T-cell (primary cell): ENCODE measurements around the gene ZWILCH. TPM values are rescaled to one million over a fixed set of nuclear protein-coding genes. Genes with fewer than 3 reads are reported as not detected.
"Not testable (repeated sequence)": the region's sequence is repeated elsewhere in the genome, so short reads cannot be mapped to it uniquely, and the experiment has no call there.

ENCODE experiments used
- ATAC-seq, 4 experiments: fragments of 200-7000 bp in 3 of 4; fragments of 150-1000 bp in 1 of 4; cut with Tn5 transposase; replicated peaks in 1 of 4; 1 replicate in 3 of 4; 2 replicates in 1 of 4; pipeline ENCODE4 v1.10.0; 2021; ENCODE audit warnings: moderate library complexity in 3 of 4, mild to moderate bottlenecking in 2 of 4, moderate number of reproducible peaks in 1 of 4
- CTCF ChIA-PET, 2 donors: fragments of 300-600 bp; sonication (Branson Sonifier 250); formaldehyde crosslinking; loops; one replicate each; lab custom pipeline; 2022; ENCODE audit warnings: antibody characterized with exemption in 2 of 2; lab: Charles Lee
- POLR2A ChIA-PET, 2 donors: fragments of 300-600 bp; sonication (Branson Sonifier 250); formaldehyde crosslinking; loops; one replicate each; lab custom pipeline; 2022; ENCODE audit warnings: antibody characterized with exemption in 2 of 2; lab: Charles Lee
- DNase-seq, 35 experiments: peaks; one replicate each; pipeline versions ENCODE4 v3.0.0 to v3.0.0-alpha.2; 2013 to 2023
- H3K27ac ChIP-seq: one replicate; pipeline ENCODE4 v1.5.1; 2013; ENCODE audit warnings: low read length
- H3K27me3 ChIP-seq, 2 experiments: replicated peaks in 1 of 2; 1 replicate in 1 of 2; 2 replicates in 1 of 2; pipeline versions ENCODE4 v1.6.1 to v1.7.0; 2013; ENCODE audit warnings: low read length in 1 of 2, mixed read lengths in 1 of 2; ENCODE audit not compliant: control insufficient read depth in 2 of 2, insufficient read depth in 2 of 2; ENCODE audit errors: extremely low read depth in 1 of 2
- H3K36me3 ChIP-seq, 2 donors: 1 replicate in 1 of 2; 2 replicates in 1 of 2; pipeline versions ENCODE4 v1.6.1 to v1.7.0; 2013; ENCODE audit warnings: low read length in 1 of 2; ENCODE audit not compliant: control insufficient read depth in 2 of 2, insufficient read depth in 1 of 2; ENCODE audit errors: extremely low read depth in 1 of 2
- H3K4me1 ChIP-seq, 2 experiments: 1 replicate in 1 of 2; 2 replicates in 1 of 2; pipeline versions ENCODE4 v1.6.1 to v1.7.0; 2013; ENCODE audit warnings: low read length in 2 of 2, mixed read lengths in 1 of 2; ENCODE audit not compliant: insufficient read depth in 2 of 2, control insufficient read depth in 1 of 2; ENCODE audit errors: extremely low read depth in 1 of 2
- H3K4me3 ChIP-seq, 2 donors: 1 replicate in 1 of 2; 2 replicates in 1 of 2; pipeline versions ENCODE4 v1.5.1 to v1.7.0; 2013; ENCODE audit warnings: mild to moderate bottlenecking in 2 of 2, low read length in 1 of 2, moderate library complexity in 1 of 2; ENCODE audit not compliant: control insufficient read depth in 1 of 2; ENCODE audit errors: extremely low read depth in 1 of 2
- H3K9me3 ChIP-seq: 2 replicates; pipeline ENCODE4 v1.7.0; 2013
- H3K27ac Mint-ChIP-seq, 2 donors: one replicate each; pipeline ENCODE4 v1.8.0; 2020 to 2021; ENCODE audit warnings: mild to moderate bottlenecking in 2 of 2, mixed read lengths in 2 of 2
- H3K27me3 Mint-ChIP-seq, 2 donors: one replicate each; pipeline ENCODE4 v1.8.0; 2021 to 2022; ENCODE audit warnings: mixed read lengths in 2 of 2
- H3K36me3 Mint-ChIP-seq: one replicate; pipeline ENCODE4 v1.8.0; 2021; ENCODE audit warnings: mixed read lengths
- H3K4me1 Mint-ChIP-seq, 3 donors: one replicate each; pipeline ENCODE4 v1.8.0; 2020 to 2022; ENCODE audit warnings: mixed read lengths in 3 of 3, mild to moderate bottlenecking in 1 of 3
- H3K4me3 Mint-ChIP-seq, 3 donors: one replicate each; pipeline ENCODE4 v1.8.0; 2020 to 2022; ENCODE audit warnings: mild to moderate bottlenecking in 3 of 3, mixed read lengths in 3 of 3, moderate library complexity in 3 of 3
- H3K9me3 Mint-ChIP-seq, 3 donors: one replicate each; pipeline ENCODE4 v1.8.0; 2020 to 2022; ENCODE audit warnings: mixed read lengths in 3 of 3
- WGBS: methylation state at CpG from one replicate; pipeline ENCODE4 v1.1.5; 2013; ENCODE audit warnings: missing lambda C conversion rate; ENCODE audit not compliant: insufficient coverage; 5-methylcytosine and 5-hydroxymethylcytosine counted together
- total RNA-seq, 35 experiments: library from RNA in 6 of 35; stranded (reverse) in 6 of 35; fragments of 120-200 nt in 1 of 35; gene quantifications; one replicate each; pipeline versions ENCODE4 v1.2.1 to v1.2.4 and lab custom pipeline; 2013 to 2026

ZWILCH gene
- total RNA-seq, 5 donors from 2014 or later (not counting 1 experiment from before 2014, with no cell fraction given) = 4.9 to 9.2 (median 6.2) TPM

- Mint-ChIP-seq H3K27me3 (peaks cover 8 to 24% of the 10 kb centered on the region in 2 donors), H3K36me3 (no peaks in the 10 kb centered on the region), H3K4me1 (peaks cover 0 to 4% (median 0%) of the 10 kb centered on the region in 3 donors), H3K9me3 (no peaks in the 10 kb centered on the region), H3K4me3 (no peak overlapping the region), H3K27ac (no peak overlapping the region)
- H3K4me1 ChIP-seq = no peaks in the 10 kb centered on the region
- no peak for ATAC-seq
- no peak overlapping the region for H3K4me3 ChIP-seq
- no peak for DNase-seq
- H3K27ac ChIP-seq = no peak overlapping the region
- H3K27me3 ChIP-seq = peaks cover 0 to 30% of the 10 kb centered on the region in 2 experiments
- ChIA-PET POLR2A (no interaction called here), CTCF (interaction anchor here in 1 of 2 donors (1.0 kb wide), 1 partner anchor 22 kb away, joined by 3 read pairs; the partner anchor contains the start of gene LCTL)
- H3K9me3 ChIP-seq = no peaks in the 10 kb centered on the region
- H3K36me3 ChIP-seq = no peaks in the 10 kb centered on the region
- 97% methylated on average over 4 of the region's 5 CpGs for WGBS
Observed at GRCh38 chr15:66587749-66588148, 82.6 kb downstream of the ZWILCH start.

- no peak overlapping the region for H3K27ac ChIP-seq
- no peaks in the 10 kb centered on the region for H3K36me3 ChIP-seq
- H3K27me3 ChIP-seq = peaks cover 0 to 30% of the 10 kb centered on the region in 2 experiments
- H3K27me3 Mint-ChIP-seq = peaks cover 8 to 26% of the 10 kb centered on the region in 2 donors
- no peaks in the 10 kb centered on the region for H3K9me3 ChIP-seq
- ATAC-seq = no peak
- no peak overlapping the region for H3K4me3 ChIP-seq
- no peaks in the 10 kb centered on the region for H3K36me3 Mint-ChIP-seq
- peaks cover 0 to 4% (median 0%) of the 10 kb centered on the region in 3 donors for H3K4me1 Mint-ChIP-seq
- POLR2A ChIA-PET = no interaction called here
- no peaks in the 10 kb centered on the region for H3K9me3 Mint-ChIP-seq
- 29% methylated on average over 1 of the region's 5 CpGs for WGBS
- CTCF ChIA-PET = interaction anchor here in 1 of 2 donors (1.0 kb wide), 1 partner anchor 23 kb away, joined by 3 read pairs; the partner anchor contains the start of gene LCTL
- H3K27ac Mint-ChIP-seq = no peak overlapping the region
- H3K4me1 ChIP-seq = no peaks in the 10 kb centered on the region
- DNase-seq = no peak
- no peak overlapping the region for H3K4me3 Mint-ChIP-seq
Observed at GRCh38 chr15:66588537-66588936, 83.4 kb downstream of the ZWILCH start.

- Mint-ChIP-seq H3K4me3 (no peak overlapping the region), H3K36me3 (no peaks in the 10 kb centered on the region), H3K27me3 (peaks cover 8 to 30% of the 10 kb centered on the region in 2 donors), H3K27ac (no peak overlapping the region), H3K9me3 (no peaks in the 10 kb centered on the region), H3K4me1 (peaks cover 0 to 4% (median 0%) of the 10 kb centered on the region in 3 donors)
- no peak overlapping the region for H3K27ac ChIP-seq
- peaks cover 0 to 30% of the 10 kb centered on the region in 2 experiments for H3K27me3 ChIP-seq
- ATAC-seq = no peak
- H3K9me3 ChIP-seq = no peaks in the 10 kb centered on the region
- no peak overlapping the region for H3K4me3 ChIP-seq
- POLR2A ChIA-PET = no interaction called here
- H3K4me1 ChIP-seq = no peaks in the 10 kb centered on the region
- DNase-seq = no peak
- WGBS = 71% methylated on average over 6 of the region's 8 CpGs
- CTCF ChIA-PET = interaction anchor here in 1 of 2 donors (1.0 kb wide), 1 partner anchor 23 kb away, joined by 3 read pairs; the partner anchor contains the start of gene LCTL
- H3K36me3 ChIP-seq = no peaks in the 10 kb centered on the region
Observed at GRCh38 chr15:66588971-66589370, 83.8 kb downstream of the ZWILCH start.

DNA sequence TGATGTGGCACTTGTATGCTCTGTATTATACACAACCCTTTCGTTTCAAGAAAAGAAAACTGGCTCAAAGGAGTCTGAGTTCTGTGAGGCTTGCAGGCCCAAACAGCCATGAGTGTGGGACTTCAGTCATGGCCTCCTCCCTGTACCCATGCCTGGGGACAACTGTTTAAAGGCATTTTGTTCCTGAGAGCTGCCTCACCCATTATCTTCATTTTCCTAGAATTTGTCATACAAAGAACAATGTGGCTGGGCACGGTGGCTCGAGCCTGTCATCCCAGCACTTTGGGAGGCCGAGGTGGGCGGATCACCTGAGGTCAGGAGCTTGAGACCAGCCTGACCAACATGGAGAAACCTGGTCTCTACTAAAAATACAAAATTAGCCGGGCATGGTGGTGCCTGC, 84.3 kb downstream of the ZWILCH start:
- H3K4me3 Mint-ChIP-seq, ATAC-seq, H3K4me1 Mint-ChIP-seq, H3K27ac ChIP-seq, H3K9me3 ChIP-seq, DNase-seq, H3K36me3 ChIP-seq, H3K4me3 ChIP-seq, H3K4me1 ChIP-seq, H3K27ac Mint-ChIP-seq, H3K9me3 Mint-ChIP-seq, POLR2A ChIA-PET, H3K36me3 Mint-ChIP-seq, CTCF ChIA-PET: not testable (repeated sequence)
- peaks cover 8 to 27% of the 10 kb centered on the region in 2 donors for H3K27me3 Mint-ChIP-seq
- 69% methylated on average over 2 of the region's 6 CpGs for WGBS
- H3K27me3 ChIP-seq = peaks cover 0 to 33% of the 10 kb centered on the region in 2 experiments

DNA sequence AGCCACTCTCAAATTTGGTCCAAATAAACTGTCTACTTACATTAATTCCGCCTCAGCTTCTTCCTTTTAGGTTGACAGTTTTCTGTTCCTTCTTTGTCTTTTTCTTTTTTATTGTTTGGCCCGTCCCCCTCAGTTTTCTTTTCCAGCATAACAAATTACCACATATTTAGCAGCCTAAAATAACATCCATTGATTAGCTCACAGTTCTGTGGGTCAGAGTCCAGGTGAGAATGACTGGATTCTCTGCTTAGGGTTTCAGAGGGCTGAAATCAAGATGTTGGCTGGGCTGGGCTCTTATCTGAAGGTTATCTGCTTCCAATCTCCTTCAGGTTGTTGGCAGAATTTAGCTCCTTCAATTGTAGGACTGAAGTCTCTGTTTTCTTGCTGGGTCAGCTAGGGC, 85.3 kb downstream of the ZWILCH start:
- ChIA-PET POLR2A (no interaction called here), CTCF (no interaction called here)
- WGBS = 100% methylated on average over 1 of the region's 2 CpGs
- H3K9me3 Mint-ChIP-seq = no peaks in the 10 kb centered on the region
- no peak overlapping the region for H3K27ac Mint-ChIP-seq
- H3K27ac ChIP-seq = no peak overlapping the region
- H3K27me3 Mint-ChIP-seq = peaks cover 8 to 27% of the 10 kb centered on the region in 2 donors
- H3K4me1 ChIP-seq = no peaks in the 10 kb centered on the region
- peaks cover 0 to 33% of the 10 kb centered on the region in 2 experiments for H3K27me3 ChIP-seq
- H3K4me3 ChIP-seq = no peak overlapping the region
- H3K4me3 Mint-ChIP-seq = no peak overlapping the region
- no peaks in the 10 kb centered on the region for H3K9me3 ChIP-seq
- peaks cover 0 to 4% (median 0%) of the 10 kb centered on the region in 3 donors for H3K4me1 Mint-ChIP-seq
- DNase-seq = no peak
- no peaks in the 10 kb centered on the region for H3K36me3 ChIP-seq
- H3K36me3 Mint-ChIP-seq = no peaks in the 10 kb centered on the region
- ATAC-seq = no peak

DNA sequence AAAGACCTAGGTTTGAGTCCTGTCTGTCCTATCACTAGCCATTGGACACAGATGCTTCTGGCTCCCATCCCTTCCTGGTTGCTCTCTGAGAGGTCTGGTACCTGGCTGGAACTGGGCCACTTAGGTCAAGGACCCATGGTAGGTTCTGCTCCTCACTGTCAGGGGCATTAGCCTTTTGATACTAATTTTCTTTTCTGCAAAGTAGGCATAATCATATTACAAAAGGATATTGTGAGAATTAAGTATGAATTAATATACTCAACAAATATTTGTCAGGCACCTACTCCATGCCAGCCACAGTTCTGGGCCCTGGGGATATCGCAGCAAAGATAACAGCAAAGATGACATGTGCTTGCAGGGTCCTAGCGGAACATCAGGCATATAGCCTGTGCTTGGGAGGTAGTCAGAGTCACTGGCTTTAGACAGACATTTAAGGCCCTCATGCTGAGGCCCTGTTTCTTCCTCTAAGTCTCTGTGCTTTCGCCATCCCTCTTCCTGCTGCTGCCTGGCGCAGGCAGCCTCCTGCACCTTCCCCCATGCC, 86.3 kb downstream of the ZWILCH start:
- Mint-ChIP-seq H3K36me3 (no peaks in the 10 kb centered on the region), H3K27me3 (peaks cover 8 to 25% of the 10 kb centered on the region in 2 donors), H3K4me1 (peaks cover 0 to 4% (median 0%) of the 10 kb centered on the region in 3 donors), H3K27ac (no peak overlapping the region), H3K9me3 (no peaks in the 10 kb centered on the region), H3K4me3 (no peak overlapping the region)
- no peaks in the 10 kb centered on the region for H3K9me3 ChIP-seq
- no peak overlapping the region for H3K27ac ChIP-seq
- CTCF ChIA-PET = no interaction called here
- no peaks in the 10 kb centered on the region for H3K36me3 ChIP-seq
- H3K4me1 ChIP-seq = no peaks in the 10 kb centered on the region
- DNase-seq = no peak
- ATAC-seq = no peak
- no peak overlapping the region for H3K4me3 ChIP-seq
- peaks cover 0 to 31% of the 10 kb centered on the region in 2 experiments for H3K27me3 ChIP-seq
- POLR2A ChIA-PET = no interaction called here
- WGBS = 92% methylated on average over 2 of the region's 4 CpGs
